Activated CD4-positive, alpha-beta T cell treated with anti-CD3 and anti-CD28 coated beads for 1 hour (primary cell): Measurements from ENCODE around the gene CR2.
"Not testable (repeated sequence)": the region's sequence is repeated elsewhere in the genome, so short reads cannot be mapped to it uniquely, and the experiment has no call there.

Source experiments
- DNase-seq: peaks from one replicate; pipeline ENCODE4 v3.0.0-alpha.2; 2020

The CR2 gene

GRCh38 chr1:207454046-207454964 lies at the start of gene CR2:
CR2 (plus strand) TSS chr1:207454328; CDS start chr1:207454419, 91 bp downstream.
- no peak for DNase-seq

- DNase-seq, result no peak
Measured at GRCh38 chr1:207404849-207405525, 49.1 kb upstream of the CR2 start.

GRCh38 chr1:207405814-207406213 lies 48.3 kb upstream of the CR2 start:
- no peak for DNase-seq

- no peak for DNase-seq
Measured at GRCh38 chr1:207407655-207408260, 46.4 kb upstream of the CR2 start.

GRCh38 chr1:207412845-207413244 lies 41.3 kb upstream of the CR2 start:
- no peak for DNase-seq

- no peak for DNase-seq
Measured at GRCh38 chr1:207414606-207415108, 39.5 kb upstream of the CR2 start.

- no peak for DNase-seq
Measured at GRCh38 chr1:207417076-207417475, 37.1 kb upstream of the CR2 start.

GRCh38 chr1:207418351-207418750 lies 35.8 kb upstream of the CR2 start:
- no peak for DNase-seq

GRCh38 chr1:207420109-207420508 lies 34.0 kb upstream of the CR2 start:
- no peak for DNase-seq

- no peak for DNase-seq
Measured at GRCh38 chr1:207421078-207421477, 33.0 kb upstream of the CR2 start.

- DNase-seq, result no peak
Measured at GRCh38 chr1:207423560-207424292, 30.4 kb upstream of the CR2 start.

- DNase-seq, result no peak
Measured at GRCh38 chr1:207424570-207425131, 29.5 kb upstream of the CR2 start.

GRCh38 chr1:207427832-207428585 lies 26.1 kb upstream of the CR2 start:
- no peak for DNase-seq

- no peak for DNase-seq
Measured at GRCh38 chr1:207428783-207429182, 25.3 kb upstream of the CR2 start.

- no peak for DNase-seq
Measured at GRCh38 chr1:207429963-207430362, 24.2 kb upstream of the CR2 start.

- DNase-seq, result no peak
Measured at GRCh38 chr1:207430602-207431001, 23.5 kb upstream of the CR2 start.

GRCh38 chr1:207431508-207431907 lies 22.6 kb upstream of the CR2 start:
- DNase-seq, result no peak

GRCh38 chr1:207433435-207433834 lies 20.7 kb upstream of the CR2 start:
- no peak for DNase-seq

GRCh38 chr1:207436746-207437145 lies 17.4 kb upstream of the CR2 start:
- DNase-seq, result not testable (repeated sequence)

GRCh38 chr1:207440626-207441025 lies 13.5 kb upstream of the CR2 start:
- no peak for DNase-seq

- no peak for DNase-seq
Measured at GRCh38 chr1:207444514-207445217, 9.5 kb upstream of the CR2 start.
